Right lobe of liver (tissue), 4 donors: ENCODE data around the gene TNXB.

Source experiments
- CTCF ChIP-seq, 4 donors: fragments of 200-600 bp in 3 of 4; fragments of 450-650 bp in 1 of 4; IDR thresholded peaks; one replicate each; pipeline versions ENCODE4 v1.5.1 to v1.8.0; 2016 to 2022; ENCODE audit warnings: antibody characterized with exemption in 4 of 4, mild to moderate bottlenecking in 2 of 4
- POLR2A ChIP-seq: fragments of 450-650 bp; IDR thresholded peaks from one replicate; pipeline ENCODE4 v1.6.1; 2017; ENCODE audit warnings: antibody characterized with exemption, mild to moderate bottlenecking
- donor health status: DM: no; HTN: no; CAD: no.
- donor health status: DM: no; HTN: no; CAD: no.
- donor health status: DM: no; HTN: yes; CAD: no.

- TF ChIP-seq CTCF (IDR thresholded peaks at IDR 0.05) (no peak), POLR2A (no peak)
These were observed 40.3 kb downstream of the TNXB start for GRCh38 chr6:32068867-32069266.
